Upper lobe of left lung (tissue), 6 donors: ENCODE results near the gene TPO. TPM values are rescaled to one million over a fixed set of nuclear protein-coding genes. Genes with fewer than 3 reads are reported as not detected.

Source experiments
- ATAC-seq, 2 donors: fragments of 200-7000 bp; cut with Tn5 transposase; one replicate each; pipeline ENCODE4 v1.9.1; 2022; ENCODE audit warnings: mild to moderate bottlenecking in 2 of 2, moderate library complexity in 2 of 2; ENCODE audit not compliant: low FRiP score in 2 of 2
- DNase-seq, 2 donors: peaks; one replicate each; pipeline ENCODE4 v3.0.0-alpha.2; 2019 to 2020
- H3K27ac ChIP-seq, 4 donors: fragments of 200-600 bp; sonication (generic); one replicate each; pipeline ENCODE4 v1.5.1; 2016 to 2019
- H3K27me3 ChIP-seq, 4 donors: fragments of 200-600 bp; sonication (generic); one replicate each; pipeline ENCODE4 v1.5.1; 2017 to 2019
- H3K36me3 ChIP-seq, 4 donors: fragments of 200-600 bp; sonication (generic); one replicate each; pipeline ENCODE4 v1.5.1; 2016 to 2019
- H3K4me1 ChIP-seq, 4 donors: fragments of 200-600 bp; sonication (generic); one replicate each; pipeline ENCODE4 v1.5.1; 2018 to 2019
- H3K4me3 ChIP-seq, 4 donors: fragments of 200-600 bp; sonication (generic); one replicate each; pipeline ENCODE4 v1.5.1; 2017 to 2019; ENCODE audit warnings: mild to moderate bottlenecking in 2 of 4, moderate library complexity in 1 of 4
- H3K9me3 ChIP-seq, 4 donors: fragments of 200-600 bp; sonication (generic); one replicate each; pipeline ENCODE4 v1.5.1; 2018 to 2019
- CTCF ChIP-seq, 6 experiments: fragments of 450-650 bp in 4 of 6; fragments of 200-600 bp in 2 of 6; sonication (generic) in 2 of 6; IDR thresholded peaks; one replicate each; pipeline ENCODE4 v1.5.1; 2016 to 2019; ENCODE audit warnings: antibody characterized with exemption in 6 of 6
- EP300 ChIP-seq, 4 donors: sonication (generic); formaldehyde crosslinking; IDR thresholded peaks; one replicate each; pipeline ENCODE4 v1.5.1; 2017; ENCODE audit warnings: antibody characterized with exemption in 4 of 4, control low read depth in 2 of 4
- POLR2A ChIP-seq, 4 donors: fragments of 450-650 bp; IDR thresholded peaks; one replicate each; pipeline ENCODE4 v1.5.1; 2016 to 2017; ENCODE audit warnings: antibody characterized with exemption in 4 of 4, mild to moderate bottlenecking in 2 of 4
- POLR2AphosphoS5 ChIP-seq, 2 donors: sonication (generic); formaldehyde crosslinking; IDR thresholded peaks; one replicate each; pipeline ENCODE4 v1.5.1; 2017; ENCODE audit warnings: antibody characterized with exemption in 2 of 2
- WGBS, 2 donors: methylation state at CpG; one replicate each; pipeline ENCODE4 v1.1.5; 2017 to 2018; 5-methylcytosine and 5-hydroxymethylcytosine counted together
- total RNA-seq, 6 donors: library from RNA; depleted of rRNA in 4 of 6; stranded (reverse); fragments of >200 nt in 4 of 6; gene quantifications; one replicate each; pipeline versions ENCODE4 v1.1.0 to v1.2.1, GENCODE V29; 2016 to 2021
- donor health status: DM: no; HTN: no; CAD: no; lungs with moderate emphysema.
- donor health status: DM: no; HTN: yes; CAD: no; lungs with severe emphysema.

The TPO gene
- total RNA-seq, 6 donors from 2014 or later = 0.06 to 0.39 TPM; not detected in 4

DNA sequence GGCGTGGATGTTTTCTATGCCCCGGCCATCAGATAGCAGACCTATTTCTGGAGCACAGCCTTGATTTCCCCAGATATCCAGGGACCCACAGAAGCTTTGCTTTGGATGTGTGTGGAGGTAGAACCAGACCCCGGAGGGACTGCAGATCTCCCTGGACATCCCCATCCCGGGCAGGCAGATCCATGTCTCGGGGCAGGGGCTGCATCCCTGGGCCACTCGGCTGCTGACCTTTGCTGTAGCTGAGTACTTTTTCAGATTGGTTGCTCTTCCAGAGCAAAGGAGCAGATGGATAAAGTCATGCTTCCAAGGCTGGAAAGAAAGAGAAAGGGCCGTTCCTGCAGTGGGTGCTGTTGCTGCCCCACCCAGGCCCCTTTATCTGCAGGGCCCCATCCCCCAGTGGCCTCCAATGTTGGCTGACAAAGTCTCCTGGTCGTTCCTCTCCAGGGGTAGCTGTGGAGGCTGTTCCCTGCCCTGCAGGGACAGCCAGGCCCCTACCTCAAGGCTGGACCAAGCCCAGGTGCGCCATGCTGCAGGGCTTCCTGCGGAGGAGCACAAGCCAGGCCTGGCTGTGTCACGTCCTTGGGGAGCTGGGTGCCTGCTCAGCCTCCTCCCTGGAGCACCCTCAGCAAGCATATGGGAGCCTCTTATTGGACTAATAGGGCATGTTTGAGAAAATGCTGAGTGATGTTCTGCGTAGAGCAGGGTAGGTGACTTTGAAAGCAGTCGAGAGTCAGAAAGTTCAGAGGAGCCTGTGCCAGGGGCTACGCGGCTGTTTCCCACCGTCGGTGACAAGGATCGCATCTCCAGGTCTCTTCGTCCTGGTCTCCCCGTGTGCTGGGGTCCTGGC is 68.4 kb downstream of the TPO start:
- DNase-seq (no peak), ATAC-seq (no peak)
- WGBS, 2 donors = 84 to 86% methylated on average over 14 to 20 of the region's 20 CpGs
- H3K27ac ChIP-seq = no peak overlapping the region
- no peaks in the 10 kb centered on the region for H3K27me3 ChIP-seq
- no peak overlapping the region for H3K4me3 ChIP-seq
- H3K9me3 ChIP-seq = no peaks in the 10 kb centered on the region
- TF ChIP-seq POLR2A (IDR thresholded peaks at IDR 0.05) (no peak), CTCF (IDR thresholded peaks at IDR 0.05) (no peak), EP300 (IDR thresholded peaks at IDR 0.05) (no peak), POLR2AphosphoS5 (IDR thresholded peaks at IDR 0.05) (no peak)
- no peaks in the 10 kb centered on the region for H3K36me3 ChIP-seq
- no peaks in the 10 kb centered on the region for H3K4me1 ChIP-seq

GRCh38 chr2:1482253-1482675 is 69.0 kb downstream of the TPO start:
- ATAC-seq (no peak), DNase-seq (no peak)
- TF ChIP-seq POLR2AphosphoS5 (IDR thresholded peaks at IDR 0.05) (no peak), EP300 (IDR thresholded peaks at IDR 0.05) (no peak), CTCF (IDR thresholded peaks at IDR 0.05) (no peak), POLR2A (IDR thresholded peaks at IDR 0.05) (no peak)
- Histone ChIP-seq H3K36me3 (no peaks in the 10 kb centered on the region), H3K9me3 (no peaks in the 10 kb centered on the region), H3K4me3 (no peak overlapping the region), H3K4me1 (no peaks in the 10 kb centered on the region), H3K27me3 (no peaks in the 10 kb centered on the region), H3K27ac (no peak overlapping the region)
- 88 to 96% methylated on average over 9 of the region's 9 CpGs for WGBS, 2 donors

GRCh38 chr2:1482981-1483380 is 69.7 kb downstream of the TPO start:
- Histone ChIP-seq H3K36me3 (no peaks in the 10 kb centered on the region), H3K4me1 (no peaks in the 10 kb centered on the region), H3K27me3 (no peaks in the 10 kb centered on the region), H3K9me3 (no peaks in the 10 kb centered on the region), H3K27ac (no peak overlapping the region), H3K4me3 (no peak overlapping the region)
- ATAC-seq (no peak), DNase-seq (no peak)
- TF ChIP-seq POLR2AphosphoS5 (IDR thresholded peaks at IDR 0.05) = no peak
- TF ChIP-seq CTCF (IDR thresholded peaks at IDR 0.05) = no peak
- no peak for TF ChIP-seq EP300 (IDR thresholded peaks at IDR 0.05)
- TF ChIP-seq POLR2A (IDR thresholded peaks at IDR 0.05) = no peak
- 78 to 93% methylated on average over 3 to 4 of the region's 4 CpGs for WGBS, 2 donors

DNA sequence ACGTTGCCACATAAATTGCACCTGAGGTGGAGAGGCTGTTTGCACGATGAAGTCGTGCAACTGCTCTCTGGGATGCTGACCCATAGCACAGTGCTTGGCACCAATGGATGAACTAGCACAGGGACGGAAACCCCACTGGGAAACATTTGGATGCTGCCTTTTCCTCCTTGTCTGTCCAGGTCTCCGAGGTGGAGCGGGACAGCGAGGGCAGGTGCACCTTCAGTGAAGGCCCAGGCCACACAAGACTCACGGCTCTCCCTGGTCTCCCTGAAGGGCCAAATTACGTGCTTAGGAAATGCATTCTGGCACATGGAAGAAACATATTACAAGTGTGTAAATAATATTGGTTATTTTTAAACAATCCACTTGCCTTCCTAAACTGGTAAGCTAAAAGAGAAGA is 70.3 kb downstream of the TPO start:
- no peak for DNase-seq
- Histone ChIP-seq H3K4me1 (no peaks in the 10 kb centered on the region), H3K9me3 (no peaks in the 10 kb centered on the region), H3K36me3 (no peaks in the 10 kb centered on the region), H3K4me3 (no peak overlapping the region), H3K27me3 (no peaks in the 10 kb centered on the region), H3K27ac (no peak overlapping the region)
- TF ChIP-seq POLR2AphosphoS5 (IDR thresholded peaks at IDR 0.05) (no peak), POLR2A (IDR thresholded peaks at IDR 0.05) (no peak), EP300 (IDR thresholded peaks at IDR 0.05) (no peak), CTCF (IDR thresholded peaks at IDR 0.05) (no peak)
- ATAC-seq = no peak
- WGBS, 2 donors = 83 to 96% methylated on average over 8 to 9 of the region's 9 CpGs
